Measurements from ENCODE around the gene GRIK2.

The GRIK2 gene

GRCh38 chr6:101444717-101445116 lies 51.2 kb downstream of the GRIK2 start:
- no peak for DNase-seq (ENCODE audit: low read depth)
- no peak overlapping the region for H3K4me3 ChIP-seq (ENCODE audit: low read depth, low read length)

GRCh38 chr6:101445527-101445926 lies 52.0 kb downstream of the GRIK2 start:
- no peak for DNase-seq (ENCODE audit: low read depth)
- no peak overlapping the region for H3K4me3 ChIP-seq (ENCODE audit: low read depth, low read length)

GRCh38 chr6:101450901-101451300 lies 57.4 kb downstream of the GRIK2 start:
- no peak for DNase-seq (ENCODE audit: low read depth)

GRCh38 chr6:101451981-101452380 lies 58.5 kb downstream of the GRIK2 start:
- H3K4me3 ChIP-seq (ENCODE audit: low read depth, low read length), result no peak overlapping the region
- no peak for DNase-seq (ENCODE audit: low read depth)

More at GRCh38 chr6:101450901-101451300, 57.4 kb downstream of the GRIK2 start:
- no peak overlapping the region for H3K4me3 ChIP-seq (ENCODE audit: low read depth, low read length)

GRCh38 chr6:101453221-101453620 lies 59.7 kb downstream of the GRIK2 start:
- DNase-seq (ENCODE audit: low read depth), result no peak
- H3K4me3 ChIP-seq (ENCODE audit: low read depth, low read length), result no peak overlapping the region

GRCh38 chr6:101454106-101454676 lies 60.7 kb downstream of the GRIK2 start:
- DNase-seq (ENCODE audit: low read depth), result no peak
- no peak overlapping the region for H3K4me3 ChIP-seq (ENCODE audit: low read depth, low read length)

- no peak for DNase-seq (ENCODE audit: low read depth)
- H3K4me3 ChIP-seq (ENCODE audit: low read depth, low read length), result no peak overlapping the region
These were observed 64.8 kb downstream of the GRIK2 start for GRCh38 chr6:101458336-101458735.

- DNase-seq (ENCODE audit: low read depth), result no peak
- H3K4me3 ChIP-seq (ENCODE audit: low read depth, low read length), result no peak overlapping the region
These were observed 65.3 kb downstream of the GRIK2 start for GRCh38 chr6:101458826-101459225.

- no peak overlapping the region for H3K4me3 ChIP-seq (ENCODE audit: low read depth, low read length)
- DNase-seq (ENCODE audit: low read depth), result no peak
These were observed 69.1 kb downstream of the GRIK2 start for GRCh38 chr6:101462576-101462975.

GRCh38 chr6:101465863-101466262 lies 72.4 kb downstream of the GRIK2 start:
- no peak overlapping the region for H3K4me3 ChIP-seq (ENCODE audit: low read depth, low read length)
- DNase-seq (ENCODE audit: low read depth), result no peak

GRCh38 chr6:101477436-101477835 lies 83.9 kb downstream of the GRIK2 start:
- H3K4me3 ChIP-seq (ENCODE audit: low read depth, low read length), result no peak overlapping the region
- no peak for DNase-seq (ENCODE audit: low read depth)

- H3K4me3 ChIP-seq (ENCODE audit: low read depth, low read length), result no peak overlapping the region
- no peak for DNase-seq (ENCODE audit: low read depth)
These were observed 85.4 kb downstream of the GRIK2 start for GRCh38 chr6:101478891-101479290.

GRCh38 chr6:101482606-101483005 lies 89.1 kb downstream of the GRIK2 start:
- DNase-seq (ENCODE audit: low read depth), result no peak
- H3K4me3 ChIP-seq (ENCODE audit: low read depth, low read length), result no peak overlapping the region

GRCh38 chr6:101484781-101485180 lies 91.3 kb downstream of the GRIK2 start:
- DNase-seq (ENCODE audit: low read depth), result no peak
- no peak overlapping the region for H3K4me3 ChIP-seq (ENCODE audit: low read depth, low read length)

GRCh38 chr6:101486124-101486523 lies 92.6 kb downstream of the GRIK2 start:
- no peak overlapping the region for H3K4me3 ChIP-seq (ENCODE audit: low read depth, low read length)
- DNase-seq (ENCODE audit: low read depth), result no peak

- no peak for DNase-seq (ENCODE audit: low read depth)
- H3K4me3 ChIP-seq (ENCODE audit: low read depth, low read length), result no peak overlapping the region
These were observed 93.2 kb downstream of the GRIK2 start for GRCh38 chr6:101486726-101487125.

- no peak for DNase-seq (ENCODE audit: low read depth)
- no peak overlapping the region for H3K4me3 ChIP-seq (ENCODE audit: low read depth, low read length)
These were observed 95.9 kb downstream of the GRIK2 start for GRCh38 chr6:101489456-101489855.

GRCh38 chr6:101490857-101491256 lies 97.3 kb downstream of the GRIK2 start:
- H3K4me3 ChIP-seq (ENCODE audit: low read depth, low read length), result no peak overlapping the region
- no peak for DNase-seq (ENCODE audit: low read depth)

- H3K4me3 ChIP-seq (ENCODE audit: low read depth, low read length), result no peak overlapping the region
- no peak for DNase-seq (ENCODE audit: low read depth)
These were observed 109.3 kb downstream of the GRIK2 start for GRCh38 chr6:101502818-101503217.

GRCh38 chr6:101509536-101509935 lies 116.0 kb downstream of the GRIK2 start:
- no peak overlapping the region for H3K4me3 ChIP-seq (ENCODE audit: low read depth, low read length)
- DNase-seq (ENCODE audit: low read depth), result no peak

- no peak overlapping the region for H3K4me3 ChIP-seq (ENCODE audit: low read depth, low read length)
- DNase-seq (ENCODE audit: low read depth), result no peak
These were observed 119.7 kb downstream of the GRIK2 start for GRCh38 chr6:101513181-101513580.

GRCh38 chr6:101516578-101516977 lies 123.1 kb downstream of the GRIK2 start:
- DNase-seq (ENCODE audit: low read depth), result no peak
- H3K4me3 ChIP-seq (ENCODE audit: low read depth, low read length), result no peak overlapping the region
